GM06990 (cell line): ENCODE measurements around the gene PDLIM4.

Experiments
- DNase-seq: peaks from one replicate; pipeline ENCODE4 v3.0.0-alpha.2; 2011; ENCODE audit not compliant: insufficient read length; ENCODE audit errors: extremely low read depth
- H3K27me3 ChIP-seq: replicated peaks from 2 replicates; pipeline ENCODE4 v1.6.0; 2011; ENCODE audit warnings: low read length; ENCODE audit not compliant: control insufficient read depth, insufficient read depth
- H3K36me3 ChIP-seq: 2 replicates; pipeline ENCODE4 v1.5.1; 2011; ENCODE audit warnings: low read length; ENCODE audit not compliant: control insufficient read depth, insufficient read depth
- H3K4me3 ChIP-seq: replicated peaks from 2 replicates; pipeline ENCODE4 v1.5.1; 2011; ENCODE audit warnings: low read depth, mild to moderate bottlenecking, control low read depth, low read length
- TF ChIP-seq, protein P1 (sequence below): IDR thresholded peaks from 2 replicates; pipeline ENCODE4 v1.5.1; 2011; ENCODE audit warnings: low read length, control low read depth, mild to moderate bottlenecking, inconsistent platforms; ENCODE audit not compliant: insufficient read depth, poor library complexity, severe bottlenecking

PDLIM4 gene

DNA sequence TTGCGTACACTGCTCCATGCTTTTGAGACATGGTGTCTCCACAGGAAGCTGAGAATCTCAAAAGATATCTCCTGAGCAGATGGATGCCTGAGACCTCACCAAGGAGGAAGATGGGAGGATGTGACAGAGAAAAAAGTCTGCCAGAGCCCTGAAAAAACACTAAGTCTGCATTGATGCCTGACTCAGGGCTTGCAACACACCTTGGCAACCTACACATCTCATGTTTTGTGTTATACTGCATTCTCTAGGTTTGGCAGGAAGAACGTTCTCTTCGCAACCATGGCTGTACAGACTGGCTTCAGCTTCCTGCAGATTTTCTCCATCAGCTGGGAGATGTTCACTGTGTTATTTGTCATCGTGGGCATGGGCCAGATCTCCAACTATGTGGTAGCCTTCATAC, 55.9 kb downstream of the PDLIM4 start:
- TF ChIP-seq, protein P1, sequence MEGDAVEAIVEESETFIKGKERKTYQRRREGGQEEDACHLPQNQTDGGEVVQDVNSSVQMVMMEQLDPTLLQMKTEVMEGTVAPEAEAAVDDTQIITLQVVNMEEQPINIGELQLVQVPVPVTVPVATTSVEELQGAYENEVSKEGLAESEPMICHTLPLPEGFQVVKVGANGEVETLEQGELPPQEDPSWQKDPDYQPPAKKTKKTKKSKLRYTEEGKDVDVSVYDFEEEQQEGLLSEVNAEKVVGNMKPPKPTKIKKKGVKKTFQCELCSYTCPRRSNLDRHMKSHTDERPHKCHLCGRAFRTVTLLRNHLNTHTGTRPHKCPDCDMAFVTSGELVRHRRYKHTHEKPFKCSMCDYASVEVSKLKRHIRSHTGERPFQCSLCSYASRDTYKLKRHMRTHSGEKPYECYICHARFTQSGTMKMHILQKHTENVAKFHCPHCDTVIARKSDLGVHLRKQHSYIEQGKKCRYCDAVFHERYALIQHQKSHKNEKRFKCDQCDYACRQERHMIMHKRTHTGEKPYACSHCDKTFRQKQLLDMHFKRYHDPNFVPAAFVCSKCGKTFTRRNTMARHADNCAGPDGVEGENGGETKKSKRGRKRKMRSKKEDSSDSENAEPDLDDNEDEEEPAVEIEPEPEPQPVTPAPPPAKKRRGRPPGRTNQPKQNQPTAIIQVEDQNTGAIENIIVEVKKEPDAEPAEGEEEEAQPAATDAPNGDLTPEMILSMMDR, result no peak
- no peaks in the 10 kb centered on the region for H3K36me3 ChIP-seq
- DNase-seq, result no peak
- H3K4me3 ChIP-seq, result no peak overlapping the region
- no peaks in the 10 kb centered on the region for H3K27me3 ChIP-seq

DNA sequence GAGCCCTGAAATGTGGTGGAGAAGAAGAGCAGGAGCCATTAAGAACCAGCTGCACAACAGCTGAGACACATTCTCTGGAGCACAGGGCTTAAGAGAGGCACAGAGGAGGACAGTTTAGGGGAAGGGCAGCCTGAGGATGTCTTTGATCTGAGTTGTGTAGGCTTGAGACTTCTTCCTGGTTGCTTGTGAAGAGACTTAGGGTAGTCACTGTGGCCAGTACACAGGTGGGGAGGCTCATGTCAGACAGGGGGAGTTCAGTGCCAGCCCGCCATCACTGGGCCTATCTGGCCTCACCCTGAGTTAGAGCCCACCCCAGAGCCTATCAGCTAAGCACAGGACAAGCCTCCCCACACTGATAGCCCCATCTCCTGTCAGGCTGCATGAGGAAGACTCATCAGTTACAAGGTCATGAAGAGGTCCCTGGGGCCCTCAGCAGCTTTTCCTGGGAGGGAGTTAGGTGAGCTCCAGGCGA, 56.5 kb downstream of the PDLIM4 start:
- TF ChIP-seq, protein P1, result no peak
- no peak overlapping the region for H3K4me3 ChIP-seq
- no peaks in the 10 kb centered on the region for H3K27me3 ChIP-seq
- H3K36me3 ChIP-seq, result no peaks in the 10 kb centered on the region
- no peak for DNase-seq

DNA sequence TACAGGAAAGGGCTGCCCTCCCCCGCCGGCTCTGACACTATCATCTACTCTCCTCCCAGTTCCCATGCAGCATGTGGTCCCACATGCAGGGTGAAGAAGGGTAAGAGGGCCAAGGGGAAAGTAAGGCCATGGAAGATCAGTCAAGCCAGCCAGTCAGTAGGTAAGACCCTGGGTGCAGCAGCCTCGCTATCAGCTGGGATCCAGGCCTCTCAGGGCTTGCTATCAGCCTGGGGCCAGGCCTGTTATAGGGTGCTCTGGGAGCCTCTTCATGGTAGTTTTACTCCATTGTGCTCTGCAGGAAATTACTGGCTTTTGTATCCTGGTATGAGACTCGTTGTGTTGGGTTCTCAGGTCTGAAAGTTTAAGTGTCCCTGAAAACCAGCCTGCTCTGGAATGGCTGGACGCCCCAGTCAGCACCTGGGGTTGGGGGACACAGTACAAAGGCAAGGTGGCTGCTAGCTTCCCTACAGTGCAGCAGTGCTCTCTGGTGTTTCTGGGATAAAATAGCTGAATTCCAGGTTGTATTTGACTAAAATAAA, 58.1 kb downstream of the PDLIM4 start:
- H3K27me3 ChIP-seq, result no peaks in the 10 kb centered on the region
- TF ChIP-seq, protein P1, result no peak
- no peaks in the 10 kb centered on the region for H3K36me3 ChIP-seq
- no peak overlapping the region for H3K4me3 ChIP-seq
- no peak for DNase-seq

DNA sequence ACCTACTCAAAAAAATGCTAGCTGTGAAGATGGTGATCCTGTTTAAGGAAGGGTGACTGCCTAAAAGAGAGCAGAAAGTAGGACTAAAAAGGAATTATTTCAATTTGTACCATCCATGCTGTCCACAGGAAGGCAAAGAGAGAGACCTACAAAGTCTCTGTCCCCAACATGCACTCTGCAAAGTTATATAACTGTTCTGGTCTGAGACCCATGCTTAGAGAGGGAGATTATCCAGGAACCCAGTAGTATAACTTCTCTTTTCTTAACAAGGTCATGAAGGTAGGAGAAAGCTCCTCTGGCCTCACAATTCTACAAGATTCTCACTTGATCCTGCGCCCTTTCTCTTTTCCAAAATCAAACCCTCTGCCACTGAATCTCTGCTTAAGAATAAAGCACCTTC, 62.5 kb downstream of the PDLIM4 start:
- TF ChIP-seq, protein P1, result no peak
- Histone ChIP-seq H3K36me3 (no peaks in the 10 kb centered on the region), H3K4me3 (no peak overlapping the region), H3K27me3 (no peaks in the 10 kb centered on the region)
- no peak for DNase-seq

DNA sequence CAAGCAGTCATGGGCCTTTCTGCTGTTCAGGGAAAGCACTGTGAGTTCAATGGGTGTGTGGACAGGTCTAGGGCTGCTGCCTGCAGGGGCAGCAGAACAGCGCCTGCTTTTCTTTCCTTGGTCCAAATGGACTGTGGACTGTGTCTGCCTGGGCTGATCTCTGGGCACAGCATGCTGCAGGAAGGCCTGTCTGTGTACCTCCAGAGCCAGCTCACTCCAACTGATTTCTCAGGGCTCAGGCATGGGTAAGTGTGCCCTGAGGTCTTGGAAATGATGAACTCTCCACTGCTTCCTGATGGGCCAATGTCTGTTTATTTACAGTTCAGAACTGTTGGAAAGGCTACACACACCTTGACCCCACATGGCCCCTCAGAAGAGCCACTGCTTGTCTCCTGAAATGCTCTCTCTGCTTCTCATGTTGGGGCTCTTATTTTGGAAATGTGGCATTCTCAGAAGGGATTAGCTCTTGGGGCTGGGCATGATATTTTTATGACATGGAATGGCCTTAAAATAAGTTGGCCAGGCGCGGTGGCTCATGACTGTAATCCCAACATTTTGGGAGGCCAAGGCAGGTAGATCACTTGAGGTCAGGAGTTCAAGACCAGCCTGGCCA, 63.7 kb downstream of the PDLIM4 start:
- DNase-seq, result no peak
- TF ChIP-seq, protein P1, result no peak
- Histone ChIP-seq H3K4me3 (no peak overlapping the region), H3K27me3 (no peaks in the 10 kb centered on the region), H3K36me3 (no peaks in the 10 kb centered on the region)
